Stimulated activated CD8-positive, alpha-beta memory T cell treated with anti-CD3 and anti-CD28 coated beads, Interleukin-2, amount 100 ng/mL, for 1 hour (primary cell): Measurements from ENCODE around the gene SSH2.
"Not testable (repeated sequence)": the region's sequence is repeated elsewhere in the genome, so short reads cannot be mapped to it uniquely, and the experiment has no call there.

Experiments used
- DNase-seq, 2 donors: peaks; one replicate each; pipeline ENCODE4 v3.0.0-alpha.2; 2020; ENCODE audit warnings: low read depth in 2 of 2

Gene SSH2

GRCh38 chr17:29744121-29744520 is 185.9 kb downstream of the SSH2 start:
- no peak for DNase-seq

- DNase-seq = no peak
Measured at GRCh38 chr17:29742210-29742513, 187.9 kb downstream of the SSH2 start.

GRCh38 chr17:29740017-29740416 is 190.0 kb downstream of the SSH2 start:
- DNase-seq = no peak

- no peak for DNase-seq
Measured at GRCh38 chr17:29734640-29735039, 195.4 kb downstream of the SSH2 start.

- no peak for DNase-seq
Measured at GRCh38 chr17:29733166-29733565, 196.9 kb downstream of the SSH2 start.

- no peak for DNase-seq
Measured at GRCh38 chr17:29732613-29733012, 197.4 kb downstream of the SSH2 start.

GRCh38 chr17:29732209-29732608 is 197.8 kb downstream of the SSH2 start:
- DNase-seq = no peak

- DNase-seq = no peak
Measured at GRCh38 chr17:29731589-29731929, 198.5 kb downstream of the SSH2 start.

- no peak for DNase-seq
Measured at GRCh38 chr17:29728490-29728889, 201.5 kb downstream of the SSH2 start.

- no peak for DNase-seq
Measured at GRCh38 chr17:29726715-29727252, 203.2 kb downstream of the SSH2 start.

GRCh38 chr17:29725408-29725807 is 204.6 kb downstream of the SSH2 start:
- DNase-seq = not testable (repeated sequence)

GRCh38 chr17:29723278-29724047 is 206.6 kb downstream of the SSH2 start:
- peak in 1 of 2 donors; percentile 6 for DNase-seq

- DNase-seq = peak; percentile 4 to 15
Measured at GRCh38 chr17:29722411-29723198, 207.4 kb downstream of the SSH2 start.

GRCh38 chr17:29720551-29720950 is 209.5 kb downstream of the SSH2 start:
- no peak for DNase-seq

- DNase-seq = no peak
Measured at GRCh38 chr17:29719469-29719868, 210.6 kb downstream of the SSH2 start.

- DNase-seq = no peak
Measured at GRCh38 chr17:29718446-29719039, 211.5 kb downstream of the SSH2 start.

GRCh38 chr17:29717817-29718216 is 212.2 kb downstream of the SSH2 start:
- DNase-seq = no peak

GRCh38 chr17:29716566-29716965 is 213.5 kb downstream of the SSH2 start:
- DNase-seq = no peak

GRCh38 chr17:29715680-29716079 is 214.3 kb downstream of the SSH2 start:
- no peak for DNase-seq

- DNase-seq = no peak
Measured at GRCh38 chr17:29714146-29714545, 215.9 kb downstream of the SSH2 start.

GRCh38 chr17:29713626-29714025 is 216.4 kb downstream of the SSH2 start:
- no peak for DNase-seq

GRCh38 chr17:29711588-29712385 is 218.2 kb downstream of the SSH2 start:
- no peak for DNase-seq
